ENCODE data around the gene CHIT1. TPM values are rescaled to one million over a fixed set of nuclear protein-coding genes. Genes with fewer than 3 reads are reported as not detected.

CHIT1 gene
- total RNA-seq, 1 donor from 2014 or later, result under 0.01 TPM

DNA sequence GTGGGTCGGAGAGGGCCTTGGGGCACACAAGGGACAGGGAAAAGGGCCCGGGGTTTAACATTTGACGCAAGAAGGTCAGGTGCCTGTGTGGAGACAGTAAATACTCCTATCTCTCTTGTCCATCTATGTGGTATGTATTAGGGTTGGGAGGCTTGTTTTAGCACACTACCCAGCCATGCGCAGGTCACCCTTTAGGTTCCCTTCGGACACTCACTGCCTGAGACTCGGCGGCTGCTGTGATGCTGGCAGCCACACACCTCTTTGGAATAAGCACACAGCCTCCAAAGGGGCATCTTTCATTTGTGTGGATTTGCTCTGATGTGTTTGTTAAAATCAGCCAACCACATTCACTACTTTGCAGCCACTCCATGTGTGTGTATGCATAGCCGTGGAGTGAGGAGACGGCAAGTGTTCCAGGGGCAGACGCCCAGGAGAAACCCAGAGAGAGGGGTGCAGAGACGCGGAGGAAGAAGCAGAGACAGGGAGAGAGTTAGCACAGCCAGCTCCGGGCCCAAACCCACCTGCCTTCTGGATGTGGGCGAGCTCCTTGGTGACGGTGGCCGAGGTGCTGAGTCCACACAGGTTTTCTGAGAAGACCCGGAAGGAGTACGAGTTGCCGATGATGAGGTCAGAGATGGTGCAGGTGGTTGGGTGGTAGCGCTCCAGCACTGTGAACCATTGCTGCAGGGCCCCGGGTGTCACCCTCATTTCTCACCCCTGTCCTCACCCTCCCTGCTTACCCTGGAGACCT, 59.5 kb downstream of the CHIT1 start:
- TF ChIP-seq, protein P1, sequence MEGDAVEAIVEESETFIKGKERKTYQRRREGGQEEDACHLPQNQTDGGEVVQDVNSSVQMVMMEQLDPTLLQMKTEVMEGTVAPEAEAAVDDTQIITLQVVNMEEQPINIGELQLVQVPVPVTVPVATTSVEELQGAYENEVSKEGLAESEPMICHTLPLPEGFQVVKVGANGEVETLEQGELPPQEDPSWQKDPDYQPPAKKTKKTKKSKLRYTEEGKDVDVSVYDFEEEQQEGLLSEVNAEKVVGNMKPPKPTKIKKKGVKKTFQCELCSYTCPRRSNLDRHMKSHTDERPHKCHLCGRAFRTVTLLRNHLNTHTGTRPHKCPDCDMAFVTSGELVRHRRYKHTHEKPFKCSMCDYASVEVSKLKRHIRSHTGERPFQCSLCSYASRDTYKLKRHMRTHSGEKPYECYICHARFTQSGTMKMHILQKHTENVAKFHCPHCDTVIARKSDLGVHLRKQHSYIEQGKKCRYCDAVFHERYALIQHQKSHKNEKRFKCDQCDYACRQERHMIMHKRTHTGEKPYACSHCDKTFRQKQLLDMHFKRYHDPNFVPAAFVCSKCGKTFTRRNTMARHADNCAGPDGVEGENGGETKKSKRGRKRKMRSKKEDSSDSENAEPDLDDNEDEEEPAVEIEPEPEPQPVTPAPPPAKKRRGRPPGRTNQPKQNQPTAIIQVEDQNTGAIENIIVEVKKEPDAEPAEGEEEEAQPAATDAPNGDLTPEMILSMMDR (IDR thresholded peaks at IDR 0.05; ENCODE audit: insufficient read depth, low read length, severe bottlenecking), result no peak
- Histone ChIP-seq H3K27me3 (ENCODE audit: control insufficient read depth, insufficient read depth, low read length) (peaks cover 5% of the 10 kb centered on the region), H3K4me3 (ENCODE audit: low read depth, low read length) (no peak overlapping the region), H3K36me3 (ENCODE audit: control insufficient read depth, insufficient read depth, low read length) (no peaks in the 10 kb centered on the region)
- DNase-seq (ENCODE audit: low read depth) (no peak), FAIRE-seq (peak; percentile 87)

DNA sequence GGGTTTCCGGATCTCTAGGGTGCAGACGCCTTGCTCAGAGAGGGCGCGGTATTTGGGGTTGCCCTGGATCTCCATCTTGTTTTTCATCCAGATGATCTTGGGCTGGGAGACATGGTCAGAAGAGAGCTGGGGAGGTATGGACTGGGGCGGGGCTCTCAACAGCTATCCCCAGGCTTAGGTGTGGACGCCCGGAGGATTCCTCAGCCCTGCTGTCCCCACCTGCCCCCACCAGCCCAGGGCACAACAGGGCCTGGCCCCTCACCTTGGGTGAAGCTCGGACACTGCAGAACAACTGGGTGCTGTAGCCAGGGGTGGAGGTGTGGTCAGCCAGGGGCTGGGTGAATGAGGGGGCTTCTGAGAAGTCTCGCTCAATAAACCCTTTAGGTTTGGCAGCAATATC, 60.5 kb downstream of the CHIT1 start:
- DNase-seq (ENCODE audit: low read depth), result no peak
- TF ChIP-seq, protein P1 (IDR thresholded peaks at IDR 0.05; ENCODE audit: insufficient read depth, low read length, severe bottlenecking), result no peak
- Histone ChIP-seq H3K4me3 (ENCODE audit: low read depth, low read length) (no peak overlapping the region), H3K36me3 (ENCODE audit: control insufficient read depth, insufficient read depth, low read length) (no peaks in the 10 kb centered on the region), H3K27me3 (ENCODE audit: control insufficient read depth, insufficient read depth, low read length) (peaks cover 7% of the 10 kb centered on the region)
- no peak for FAIRE-seq

DNA sequence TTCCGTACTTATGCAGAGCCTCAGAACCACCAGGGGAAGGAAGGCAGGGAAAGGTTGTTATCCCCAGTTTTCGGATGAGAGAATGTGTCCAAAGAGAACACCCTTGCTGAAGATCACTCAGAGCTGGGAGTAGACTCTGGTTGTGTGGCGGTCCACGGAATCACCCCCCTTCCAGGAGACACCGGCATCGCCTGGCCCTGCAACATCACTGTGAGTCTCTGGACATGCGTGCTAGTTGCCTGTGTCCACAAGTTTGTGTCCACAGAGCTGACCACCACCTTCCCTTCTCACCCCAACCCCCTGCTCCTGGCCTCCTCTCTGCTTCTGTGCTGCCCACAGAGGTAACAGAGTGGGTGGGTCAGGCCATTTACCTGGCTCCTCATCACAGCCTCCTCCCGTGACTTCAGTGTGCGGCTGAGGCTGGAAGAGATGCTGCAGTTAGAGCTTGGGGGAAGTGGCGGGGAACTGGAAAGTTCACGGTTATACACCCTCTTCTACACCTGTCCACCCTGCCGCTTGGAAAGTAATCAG, 61.2 kb downstream of the CHIT1 start:
- DNase-seq (ENCODE audit: low read depth), result no peak
- FAIRE-seq, result peak; percentile 80
- TF ChIP-seq, protein P1 (IDR thresholded peaks at IDR 0.05; ENCODE audit: insufficient read depth, low read length, severe bottlenecking), result no peak
- no peak overlapping the region for H3K4me3 ChIP-seq (ENCODE audit: low read depth, low read length)
- H3K36me3 ChIP-seq (ENCODE audit: control insufficient read depth, insufficient read depth, low read length), result no peaks in the 10 kb centered on the region
- H3K27me3 ChIP-seq (ENCODE audit: control insufficient read depth, insufficient read depth, low read length), result peaks cover 9% of the 10 kb centered on the region

DNA sequence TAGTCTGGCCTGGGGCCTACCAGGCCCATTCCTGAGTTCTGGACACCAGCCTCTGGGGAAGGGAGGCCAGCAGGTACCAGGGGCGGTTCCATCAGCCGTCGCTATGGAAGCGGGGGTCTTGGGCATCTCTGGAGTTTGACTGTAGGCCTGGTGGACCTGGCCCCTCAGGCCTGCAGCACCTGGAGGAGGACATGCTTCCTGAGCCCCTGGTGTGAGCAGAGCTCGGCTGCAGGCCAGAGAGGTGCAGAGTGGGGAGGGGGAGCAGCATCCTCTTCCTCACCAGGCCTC, 61.6 kb downstream of the CHIT1 start:
- DNase-seq (ENCODE audit: low read depth) (no peak), FAIRE-seq (no peak)
- Histone ChIP-seq H3K36me3 (ENCODE audit: control insufficient read depth, insufficient read depth, low read length) (no peaks in the 10 kb centered on the region), H3K4me3 (ENCODE audit: low read depth, low read length) (no peak overlapping the region), H3K27me3 (ENCODE audit: control insufficient read depth, insufficient read depth, low read length) (peaks cover 8% of the 10 kb centered on the region)
- TF ChIP-seq, protein P1 (IDR thresholded peaks at IDR 0.05; ENCODE audit: insufficient read depth, low read length, severe bottlenecking), result no peak

DNA sequence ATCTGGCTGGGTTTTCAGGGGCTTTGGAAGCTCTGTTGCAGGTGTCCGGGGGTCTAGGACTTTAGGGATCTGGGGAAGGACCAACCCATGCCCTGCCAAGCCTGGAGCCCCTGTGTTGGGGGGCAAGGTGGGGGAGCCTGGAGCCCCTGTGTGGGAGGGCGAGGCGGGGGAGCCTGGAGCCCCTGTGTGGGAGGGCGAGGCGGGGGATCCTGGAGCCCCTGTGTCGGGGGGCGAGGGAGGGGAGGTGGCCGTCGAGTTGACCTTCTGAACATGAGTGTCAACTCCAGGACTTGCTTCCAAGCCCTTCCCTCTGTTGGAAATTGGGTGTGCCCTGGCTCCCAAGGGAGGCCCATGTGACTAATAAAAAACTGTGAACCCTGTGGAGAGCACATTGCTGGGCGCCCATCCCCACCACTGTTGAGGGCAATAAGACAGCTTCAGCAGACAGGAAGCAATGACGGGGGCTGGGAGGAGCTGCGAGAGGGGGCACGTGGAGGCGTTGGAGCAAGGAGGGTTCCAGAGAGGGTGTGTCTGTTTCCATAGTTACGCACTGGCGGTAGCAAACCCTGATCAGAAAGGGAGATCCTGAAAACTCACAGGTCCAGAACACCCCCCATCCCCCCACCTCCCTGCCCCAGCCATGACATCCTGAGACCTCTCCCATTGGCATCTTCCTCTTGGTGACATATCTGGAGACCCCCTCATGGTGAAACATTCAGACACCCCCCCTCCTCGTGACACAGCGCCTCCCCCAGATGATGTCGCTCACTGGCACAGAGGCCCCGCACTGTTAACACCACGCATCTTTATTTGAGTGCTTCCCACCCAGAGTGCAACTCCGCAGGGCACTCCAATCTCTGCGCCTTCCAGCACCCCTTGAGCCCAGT, 62.2 kb downstream of the CHIT1 start:
- no peak for DNase-seq (ENCODE audit: low read depth)
- H3K4me3 ChIP-seq (ENCODE audit: low read depth, low read length), result no peak overlapping the region
- TF ChIP-seq, protein P1 (IDR thresholded peaks at IDR 0.05; ENCODE audit: insufficient read depth, low read length, severe bottlenecking), result no peak
- H3K36me3 ChIP-seq (ENCODE audit: control insufficient read depth, insufficient read depth, low read length), result no peaks in the 10 kb centered on the region
- FAIRE-seq, result no peak
- peaks cover 7% of the 10 kb centered on the region for H3K27me3 ChIP-seq (ENCODE audit: control insufficient read depth, insufficient read depth, low read length)
